Inferior parietal cortex (tissue), 1 donor: ENCODE data around the gene BCL3.
A peak's percentile ranks its signal among the peaks of the same experiment; 100 is the strongest.
"Not testable (repeated sequence)": the region's sequence is repeated elsewhere in the genome, so short reads cannot be mapped to it uniquely, and the experiment has no call there.

Experiments used
- DNase-seq: peaks from one replicate; pipeline ENCODE4 v3.0.0-alpha.2; 2016; ENCODE audit errors: extremely low spot score

The BCL3 gene

GRCh38 chr19:44758596-44758995 lies 10.1 kb downstream of the BCL3 start:
- DNase-seq: no peak

GRCh38 chr19:44759083-44759804 lies 10.7 kb downstream of the BCL3 start:
- DNase-seq: no peak

- DNase-seq: no peak
Measured at GRCh38 chr19:44762038-44762437, 13.5 kb downstream of the BCL3 start.

- no peak for DNase-seq
Measured at GRCh38 chr19:44765033-44765948, 16.8 kb downstream of the BCL3 start.

GRCh38 chr19:44765949-44766335 lies 17.4 kb downstream of the BCL3 start:
- no peak for DNase-seq

- no peak for DNase-seq
Measured at GRCh38 chr19:44767295-44768180, 19.0 kb downstream of the BCL3 start.

GRCh38 chr19:44770550-44771257 lies 22.2 kb downstream of the BCL3 start:
- DNase-seq: peak; percentile 89

GRCh38 chr19:44772144-44772543 lies 23.6 kb downstream of the BCL3 start:
- not testable (repeated sequence) for DNase-seq

- no peak for DNase-seq
Measured at GRCh38 chr19:44772959-44773358, 24.5 kb downstream of the BCL3 start.

GRCh38 chr19:44775676-44776240 lies 27.2 kb downstream of the BCL3 start:
- no peak for DNase-seq

- no peak for DNase-seq
Measured at GRCh38 chr19:44776402-44777096, 28.0 kb downstream of the BCL3 start.

GRCh38 chr19:44777715-44778347 lies 29.3 kb downstream of the BCL3 start, which contains the start of gene CBLC:
CBLC (plus strand) TSS chr19:44777890; CDS start chr19:44777932, 42 bp downstream.
- no peak for DNase-seq

GRCh38 chr19:44779150-44779549 lies 30.6 kb downstream of the BCL3 start:
- DNase-seq: no peak

- not testable (repeated sequence) for DNase-seq
Measured at GRCh38 chr19:44781694-44782093, 33.2 kb downstream of the BCL3 start.

GRCh38 chr19:44782729-44783128 lies 34.2 kb downstream of the BCL3 start:
- DNase-seq: no peak

- DNase-seq: no peak
Measured at GRCh38 chr19:44783545-44783944, 35.0 kb downstream of the BCL3 start.

GRCh38 chr19:44785271-44785670 lies 36.8 kb downstream of the BCL3 start:
- no peak for DNase-seq

- DNase-seq: no peak
Measured at GRCh38 chr19:44785993-44786392, 37.5 kb downstream of the BCL3 start.

GRCh38 chr19:44788971-44789370 lies 40.5 kb downstream of the BCL3 start:
- no peak for DNase-seq
